CD4-positive, alpha-beta T cell treated with Interferon alpha-2 for 1 hour (primary cell): ENCODE data around the gene EFTUD2.

Experiments used
- DNase-seq, 2 donors: peaks; one replicate each; pipeline ENCODE4 v3.0.0-alpha.2; 2020 to 2022

EFTUD2 gene

DNA sequence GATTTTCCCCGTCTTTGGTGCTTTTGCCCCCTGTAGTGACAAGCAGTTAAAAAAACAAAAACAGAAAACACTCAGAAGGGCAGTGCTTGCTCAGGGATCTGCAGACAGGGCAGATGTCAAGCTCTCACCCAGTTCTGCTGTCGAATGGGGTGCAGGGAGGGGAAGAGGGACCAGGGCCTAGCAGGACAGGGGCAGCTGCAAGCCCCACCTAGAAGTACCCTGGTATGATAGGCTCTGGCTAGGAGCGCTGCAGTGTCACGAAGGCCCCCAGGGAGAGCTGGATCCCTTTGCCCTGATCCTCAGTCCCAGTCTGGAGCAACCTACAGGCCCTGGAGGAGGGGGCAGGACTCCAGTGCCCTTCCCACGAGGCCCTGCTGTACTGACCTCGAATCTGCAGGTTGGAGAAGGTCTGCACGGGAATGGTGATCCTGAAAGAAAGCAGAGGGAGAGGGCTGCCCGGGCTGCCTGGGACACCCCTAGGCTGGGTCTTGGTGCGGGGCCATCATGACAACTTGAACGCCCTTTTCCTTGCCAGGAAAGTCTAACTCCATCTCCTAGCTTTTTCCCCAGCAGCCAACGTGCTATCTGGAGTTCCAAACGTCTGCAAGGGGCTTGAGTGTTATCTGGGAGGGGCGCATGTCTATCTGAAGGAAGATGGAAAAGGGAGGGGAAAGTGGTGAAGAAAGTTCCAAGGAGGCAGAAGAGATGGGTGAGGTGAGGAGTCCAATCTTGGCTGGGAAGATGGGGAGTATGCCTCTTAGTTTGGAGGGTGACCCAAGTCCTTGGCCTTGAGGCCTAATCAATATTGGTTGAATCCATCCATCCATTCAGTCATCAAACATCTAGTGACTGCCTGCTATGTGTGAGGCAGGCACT lies 11.2 kb upstream of the EFTUD2 start:
- DNase-seq, result no peak

DNA sequence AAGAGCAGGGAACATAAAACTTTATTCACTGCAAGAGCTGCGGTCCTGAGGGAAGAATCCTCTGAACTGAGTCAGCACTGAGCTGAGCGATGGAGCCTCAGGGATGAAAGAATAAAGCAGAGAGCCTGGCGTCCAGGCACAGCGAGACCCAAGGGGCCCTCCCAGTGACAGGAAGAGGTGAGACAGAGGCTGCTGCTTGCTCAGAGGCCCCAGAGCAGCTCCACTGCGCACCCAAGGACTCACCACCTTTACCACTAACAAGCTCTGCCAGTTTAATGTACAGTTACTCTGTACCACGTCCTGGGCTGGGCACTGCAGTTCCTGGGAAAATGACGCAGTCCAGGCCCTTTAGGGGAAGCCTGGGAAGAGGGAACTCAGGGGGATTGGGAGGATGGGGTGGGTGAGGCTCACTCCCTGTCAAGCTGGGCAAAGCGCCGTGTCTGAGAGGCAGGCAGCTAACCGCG lies 10.5 kb upstream of the EFTUD2 start:
- DNase-seq, result no peak

DNA sequence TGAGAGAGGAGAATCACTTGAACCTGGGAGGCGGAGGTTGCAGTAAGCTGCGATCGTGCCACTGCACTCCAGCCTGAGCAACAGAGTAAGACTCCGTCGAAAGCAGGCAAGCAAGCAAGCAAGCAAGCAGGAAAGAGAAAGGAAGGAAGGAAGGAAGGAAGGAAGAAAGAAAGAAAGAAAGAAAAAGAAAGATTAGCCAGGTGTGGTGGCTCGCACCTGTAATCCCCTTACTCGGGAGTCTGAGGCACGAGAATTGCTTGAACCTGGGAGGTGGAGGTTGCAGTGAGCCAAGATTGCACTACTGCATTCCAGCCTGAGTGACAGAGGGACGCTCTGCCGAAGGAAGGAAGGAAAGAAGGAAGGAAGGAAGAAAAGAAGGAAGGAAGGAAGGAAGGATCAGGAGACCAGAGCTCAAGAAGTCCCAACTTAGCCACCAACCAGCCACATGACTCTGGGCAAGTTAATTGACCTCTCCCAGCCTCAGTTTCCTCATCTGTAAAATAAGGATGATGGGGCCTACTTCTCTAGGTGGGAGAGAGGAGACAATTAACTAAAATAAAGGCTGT lies 9.6 kb upstream of the EFTUD2 start:
- no peak for DNase-seq

DNA sequence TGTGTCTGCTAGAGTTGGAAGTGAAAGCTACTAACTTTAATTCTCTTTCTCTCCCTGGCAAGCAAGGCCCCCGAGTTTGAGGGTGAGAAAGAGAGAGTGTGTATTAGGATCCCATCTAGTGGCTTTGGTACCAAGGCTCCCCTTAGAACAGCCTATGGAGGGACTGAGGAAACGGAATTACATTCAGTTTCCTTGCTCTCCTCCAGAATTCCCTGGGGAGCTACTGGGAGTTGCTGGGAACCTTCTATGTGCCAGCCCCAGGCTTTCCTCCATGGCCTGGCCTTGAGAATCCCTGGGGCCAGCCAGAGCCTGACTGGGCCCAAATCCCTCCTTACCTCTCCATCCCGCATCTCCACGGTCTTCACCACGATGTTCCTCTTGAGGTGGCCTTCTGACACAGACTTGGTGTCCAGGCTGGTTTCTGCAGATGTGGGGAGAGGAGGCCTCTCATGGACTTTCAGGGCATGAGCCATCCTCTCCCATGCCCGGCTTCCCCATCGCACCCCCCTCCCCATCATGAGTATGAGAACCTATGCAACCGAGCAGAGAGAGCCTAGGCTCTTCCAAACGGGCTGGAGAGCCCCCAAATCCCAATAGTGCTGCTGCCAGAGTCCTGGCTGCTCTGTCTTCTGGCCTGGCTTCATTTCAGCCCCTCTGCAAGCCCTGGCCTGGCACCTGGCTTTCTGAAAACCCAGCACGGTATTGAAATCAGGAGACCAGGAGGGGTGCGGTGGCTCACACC lies 8.7 kb upstream of the EFTUD2 start:
- no peak for DNase-seq

DNA sequence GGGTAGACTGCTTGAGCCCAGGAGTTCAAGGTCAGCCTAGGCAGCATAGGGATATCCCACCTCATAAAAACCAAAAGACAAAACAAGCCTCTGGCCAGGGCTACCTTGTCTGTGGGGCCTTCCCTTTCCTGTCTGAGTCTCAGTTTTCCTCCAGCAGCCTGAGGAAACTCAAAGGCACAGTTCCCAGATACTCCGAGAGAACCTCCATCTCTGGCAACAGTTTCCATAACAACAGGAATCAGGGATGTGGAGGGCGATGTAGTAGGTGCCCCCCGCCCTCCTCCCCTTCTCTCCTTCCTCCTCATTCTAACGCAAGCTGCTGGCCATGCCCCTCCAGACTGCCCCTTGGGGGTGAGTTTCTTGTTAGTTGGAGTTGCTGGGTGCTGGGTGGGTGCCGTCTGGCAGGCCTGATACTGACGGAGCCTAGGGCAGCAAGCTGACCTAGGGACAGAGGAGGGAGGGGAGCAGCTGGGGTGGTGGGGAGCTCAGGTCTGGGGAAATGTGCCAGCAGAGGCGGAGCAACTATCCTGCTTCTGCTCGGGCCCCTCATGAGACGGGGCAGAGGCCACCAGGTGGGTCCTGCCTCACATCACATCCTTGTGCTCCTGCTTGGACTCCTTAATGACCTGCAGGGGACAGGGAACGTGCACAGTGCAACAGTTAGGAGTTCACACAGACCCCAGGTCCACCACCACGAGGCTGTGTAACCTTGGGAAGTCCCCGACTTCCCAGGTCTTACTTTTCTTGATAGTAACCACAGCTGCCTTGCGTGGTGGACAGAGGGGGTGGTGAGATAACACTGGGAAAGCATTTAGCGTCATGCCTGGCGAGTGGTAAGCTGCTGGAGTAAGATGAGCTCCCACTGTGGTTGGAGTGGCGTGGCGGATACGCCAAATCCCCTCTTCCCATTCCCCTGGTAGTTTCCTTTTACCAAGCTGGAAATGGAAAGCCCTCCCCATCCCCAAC lies 7.8 kb upstream of the EFTUD2 start:
- DNase-seq, result no peak

DNA sequence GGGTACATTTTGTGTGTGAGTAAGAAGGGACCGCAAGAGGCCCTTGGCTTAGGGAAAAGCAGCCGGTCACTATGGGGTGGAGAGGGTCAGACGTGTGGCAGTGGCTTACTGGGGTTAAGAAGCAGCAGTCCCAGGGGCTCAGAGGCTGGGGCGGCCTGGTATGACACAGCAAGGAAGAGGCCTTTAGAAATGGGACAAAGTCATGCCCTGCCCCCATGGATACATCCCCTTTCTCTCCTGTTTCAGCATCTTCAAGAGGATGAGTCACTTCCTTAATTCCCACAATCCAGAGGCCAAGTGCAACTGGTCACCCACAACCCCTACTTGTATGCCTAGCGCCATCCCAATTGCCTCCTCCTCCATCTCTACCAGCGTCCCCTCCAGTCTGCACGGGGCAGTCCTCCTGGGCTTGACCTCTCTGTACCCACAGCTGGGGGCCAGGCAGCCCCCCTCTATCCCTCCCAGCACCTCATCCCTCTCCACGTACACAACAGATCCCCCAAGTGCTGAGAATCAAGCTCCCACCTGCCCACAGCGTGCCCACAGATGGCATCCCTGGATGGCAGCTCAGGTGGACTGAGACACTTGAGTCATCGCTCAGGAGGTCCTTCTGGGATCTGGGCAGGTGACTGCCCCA lies 6.9 kb upstream of the EFTUD2 start:
- DNase-seq, result no peak

DNA sequence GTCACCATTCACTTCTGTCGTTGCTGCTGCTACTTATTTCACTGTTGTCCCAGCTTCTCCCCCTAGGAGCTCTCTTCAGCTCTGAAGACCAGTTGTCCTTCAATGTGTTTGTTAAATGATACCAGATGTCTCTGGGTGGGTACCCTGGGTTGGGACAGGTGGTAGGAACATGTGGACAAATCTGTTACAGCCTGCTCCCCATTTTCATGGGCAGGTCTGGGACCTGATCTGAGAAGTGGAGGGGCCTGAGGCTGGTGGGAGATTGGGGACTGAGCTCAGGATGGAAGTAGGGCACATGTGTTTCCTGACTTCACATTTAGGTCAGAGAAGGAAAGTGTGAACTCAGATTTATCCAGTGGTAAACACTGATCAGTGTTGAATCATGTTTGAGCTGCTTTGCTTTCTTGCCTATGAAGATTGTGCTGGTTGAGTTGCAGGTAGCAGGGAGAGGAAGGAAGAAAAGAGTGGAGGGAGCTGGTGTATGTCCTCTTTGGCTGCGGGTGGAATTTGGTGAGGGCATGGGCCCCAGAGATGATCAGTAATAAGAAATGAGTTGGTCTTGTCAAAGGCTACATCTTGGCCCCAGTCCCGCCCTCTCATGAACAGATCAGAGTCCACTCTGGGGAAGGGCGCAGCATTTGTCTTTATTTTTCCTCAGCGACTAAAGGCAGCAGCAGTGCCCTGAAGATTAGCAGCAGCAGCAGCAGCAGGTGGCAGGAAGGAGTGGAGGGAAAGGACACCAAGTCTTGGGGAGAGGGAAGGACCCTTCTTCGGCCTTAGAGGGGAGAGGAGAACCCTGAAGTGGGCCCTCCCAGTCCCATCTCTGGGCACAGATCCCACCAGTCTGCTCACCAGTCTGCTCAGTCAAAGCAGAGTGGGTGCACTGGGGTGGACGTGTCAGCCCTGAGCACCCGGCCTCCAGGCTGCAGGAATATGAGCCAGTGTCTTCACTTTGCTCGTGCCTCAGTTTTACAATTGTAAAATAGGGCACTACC lies 6.1 kb upstream of the EFTUD2 start:
- DNase-seq, result no peak

DNA sequence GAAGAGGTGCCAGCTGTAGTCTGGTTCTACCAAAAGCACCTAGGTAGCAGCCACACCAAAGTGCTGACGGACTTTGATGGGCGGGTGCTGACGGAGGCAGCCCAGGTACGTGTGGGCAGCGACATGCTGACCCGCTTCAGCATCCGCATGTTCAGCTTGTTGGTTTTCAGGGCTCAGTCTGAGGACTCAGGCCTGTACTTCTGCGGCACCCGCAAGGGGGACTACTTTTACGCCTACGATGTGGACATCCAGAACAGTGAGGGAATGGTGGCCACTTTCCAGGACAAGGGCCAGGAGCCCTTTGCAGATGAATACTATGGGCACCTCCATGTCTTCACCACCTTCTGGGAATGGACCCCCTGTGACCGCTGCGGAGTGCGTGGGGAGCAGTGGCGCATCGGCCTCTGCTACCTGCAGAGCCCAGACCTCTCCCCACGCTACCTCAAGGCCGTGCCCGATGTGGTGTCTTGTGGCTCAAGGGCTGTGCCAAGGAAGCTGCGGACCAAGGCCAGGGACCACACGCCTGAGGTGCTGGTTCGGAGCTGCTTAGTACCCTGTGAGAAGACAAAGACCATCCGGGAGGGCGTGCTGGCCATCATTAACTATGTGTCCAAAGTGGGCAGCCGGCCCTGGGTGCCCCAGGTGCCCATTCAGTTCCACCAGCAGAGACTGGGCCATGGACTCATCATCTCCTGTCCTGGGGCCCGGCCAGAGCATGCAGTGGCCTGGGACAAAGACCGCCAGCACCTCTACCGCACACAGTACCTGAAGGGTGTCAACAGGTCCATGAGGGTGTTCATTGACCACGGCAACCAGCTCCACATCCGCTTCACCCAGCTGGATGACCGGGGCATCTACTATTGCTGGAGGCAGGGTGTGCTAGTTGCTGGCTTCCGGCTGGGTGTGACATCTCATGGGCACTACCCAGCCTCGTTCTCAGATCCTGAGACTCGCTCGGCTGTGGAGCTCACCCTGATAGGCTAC lies 5.0 kb upstream of the EFTUD2 start:
- no peak for DNase-seq

DNA sequence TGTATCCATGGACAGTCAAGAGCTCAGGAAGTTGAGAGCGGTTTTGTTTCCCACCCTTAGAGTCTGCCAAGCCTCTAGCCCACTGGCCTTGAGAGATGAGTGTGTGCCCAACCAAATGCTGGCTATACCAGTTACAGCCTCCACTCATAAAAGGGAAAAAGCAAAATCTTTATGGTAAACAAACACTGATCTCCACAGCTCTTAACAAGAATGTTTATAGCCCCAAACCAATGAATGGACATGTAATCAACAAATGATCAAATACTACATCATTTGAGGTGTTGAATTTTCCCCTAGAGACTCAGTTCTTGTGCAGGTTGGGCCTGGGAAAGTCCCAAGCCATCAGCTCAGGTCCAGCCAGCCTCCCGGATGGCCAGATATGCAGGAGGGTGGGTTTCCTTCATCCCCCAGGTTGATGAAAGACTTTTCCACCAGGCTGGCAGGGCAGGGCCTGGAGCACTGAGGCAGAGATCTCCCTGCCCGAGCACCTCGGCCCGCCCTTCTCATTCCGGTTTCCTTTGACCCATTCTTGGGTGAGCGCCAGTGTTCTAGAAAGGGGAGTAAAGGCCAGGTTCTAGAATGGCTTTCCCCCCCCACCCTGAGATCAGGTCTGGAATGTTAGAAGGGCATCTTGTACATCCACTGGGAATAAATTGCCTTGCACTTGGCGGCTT lies 3.9 kb upstream of the EFTUD2 start:
- no peak for DNase-seq

DNA sequence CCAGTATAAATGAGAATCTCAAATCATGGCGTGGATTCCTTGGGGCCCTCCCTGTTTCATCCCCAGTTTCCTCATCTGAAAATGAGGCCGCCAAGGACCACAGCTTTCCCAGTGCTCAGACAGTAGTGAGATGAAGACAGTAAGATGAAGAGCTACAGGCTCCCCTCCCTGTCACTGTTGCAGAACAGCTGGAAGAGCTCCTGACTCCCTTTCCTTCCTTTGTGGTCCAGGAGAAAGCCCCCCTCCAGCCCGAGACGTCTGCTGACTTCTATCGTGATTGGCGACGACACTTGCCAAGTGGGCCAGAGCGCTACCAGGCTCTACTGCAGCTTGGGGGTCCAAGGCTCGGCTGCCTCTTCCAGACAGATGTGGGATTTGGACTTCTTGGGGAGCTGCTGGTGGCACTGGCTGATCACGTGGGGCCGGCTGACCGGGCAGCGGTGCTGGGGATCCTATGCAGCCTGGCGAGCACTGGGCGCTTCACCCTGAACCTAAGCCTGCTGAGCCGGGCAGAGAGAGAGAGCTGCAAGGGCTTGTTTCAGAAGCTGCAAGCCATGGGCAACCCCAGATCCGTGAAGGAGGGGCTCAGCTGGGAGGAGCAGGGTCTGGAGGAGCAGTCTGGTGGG lies 3.0 kb upstream of the EFTUD2 start:
- no peak for DNase-seq

DNA sequence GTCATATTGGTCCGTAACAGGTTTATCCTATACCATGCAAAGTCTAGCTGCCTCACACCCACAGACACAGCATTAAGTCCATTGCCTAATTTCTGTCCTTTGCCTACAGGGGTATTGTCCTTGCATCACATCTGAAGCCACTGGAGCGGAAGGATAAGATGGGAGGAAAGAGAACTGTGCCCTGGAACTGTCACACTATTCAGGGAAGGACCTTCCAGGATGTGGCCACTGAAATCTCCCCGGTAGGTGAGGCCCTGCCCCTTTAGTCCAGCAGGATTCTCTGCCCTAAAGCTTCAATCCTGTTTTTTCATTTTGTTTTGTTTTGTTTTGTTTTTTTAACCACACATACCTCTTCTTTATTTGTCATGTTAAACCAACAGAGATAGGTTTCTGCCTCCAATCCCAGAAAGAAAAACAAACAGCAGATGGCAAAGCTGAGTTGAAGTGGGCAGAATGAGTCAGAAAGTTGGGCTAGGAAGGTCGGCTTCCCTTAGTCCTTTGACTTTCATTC lies 2.2 kb upstream of the EFTUD2 start:
- no peak for DNase-seq

DNA sequence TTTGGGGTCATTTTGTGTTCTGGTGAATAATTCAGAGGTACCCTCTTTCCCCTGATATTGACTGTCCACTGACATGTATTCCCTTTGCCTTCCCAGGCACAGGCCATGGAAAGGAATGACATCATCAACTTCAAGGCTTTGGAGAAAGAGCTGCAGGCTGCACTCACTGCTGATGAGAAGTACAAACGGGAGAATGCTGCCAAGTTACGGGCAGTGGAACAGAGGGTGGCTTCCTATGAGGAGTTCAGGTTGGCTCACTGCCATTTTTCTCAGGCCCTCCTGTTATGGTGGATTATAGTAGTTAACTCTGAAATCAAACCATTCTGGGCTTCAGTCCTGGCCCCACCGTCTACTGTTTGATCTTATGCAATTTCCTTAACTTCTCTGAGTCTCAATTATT lies 1.6 kb upstream of the EFTUD2 start:
- no peak for DNase-seq

DNA sequence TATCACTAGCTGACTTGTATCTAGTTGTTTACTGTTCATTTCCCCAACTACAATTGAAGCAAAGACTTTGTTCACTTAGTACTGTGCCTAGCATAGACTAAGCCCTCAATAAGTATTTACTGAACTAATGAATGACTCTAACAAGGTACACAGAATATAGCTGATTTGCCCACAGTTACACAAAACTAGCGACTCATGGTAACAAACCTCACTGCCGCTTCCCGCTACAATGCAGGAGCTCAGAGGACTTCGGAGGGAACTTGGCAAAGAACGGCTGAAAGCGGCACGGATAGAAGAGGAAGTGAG lies 524 bp downstream of the EFTUD2 start:
- DNase-seq, result peak in 1 of 2 donors; percentile 34

DNA sequence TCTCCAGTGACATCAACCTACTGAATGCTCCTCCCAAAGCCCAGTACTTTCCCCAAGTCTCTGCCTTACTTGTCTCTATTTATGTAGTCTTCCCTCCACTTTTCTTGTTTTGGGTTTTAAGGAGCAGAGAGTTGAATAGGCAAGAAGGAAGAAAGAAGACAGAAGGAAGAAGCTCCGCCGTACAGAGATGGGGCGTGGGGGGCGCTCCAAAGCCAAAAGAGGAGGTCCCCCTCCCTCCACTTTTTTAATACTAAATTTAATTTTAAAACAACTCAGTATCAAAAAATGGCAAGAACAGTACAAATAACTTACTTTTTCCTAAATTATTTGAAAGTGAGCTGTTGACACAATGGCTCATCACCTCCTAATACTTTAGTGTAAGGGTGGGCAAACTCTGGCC lies 4.6 kb downstream of the EFTUD2 start:
- no peak for DNase-seq

DNA sequence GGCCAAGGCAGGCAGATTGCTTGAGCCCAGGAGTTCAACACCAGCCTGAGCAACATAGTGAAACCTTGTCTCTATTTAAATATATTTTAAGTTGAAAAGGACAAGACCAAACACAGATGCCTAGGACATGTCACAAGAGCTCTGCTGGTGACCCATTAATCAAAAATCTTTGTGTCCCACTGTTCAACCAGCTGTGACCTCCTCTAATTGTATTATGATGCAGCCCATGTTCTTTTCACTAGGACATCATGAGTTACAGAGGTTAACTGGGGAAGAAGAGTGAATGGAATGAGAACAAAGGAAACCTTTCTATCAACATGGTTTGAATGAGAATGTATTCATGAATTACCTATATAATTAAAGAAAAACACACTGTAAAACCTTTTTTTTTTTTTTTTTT lies 7.0 kb downstream of the EFTUD2 start:
- no peak for DNase-seq

DNA sequence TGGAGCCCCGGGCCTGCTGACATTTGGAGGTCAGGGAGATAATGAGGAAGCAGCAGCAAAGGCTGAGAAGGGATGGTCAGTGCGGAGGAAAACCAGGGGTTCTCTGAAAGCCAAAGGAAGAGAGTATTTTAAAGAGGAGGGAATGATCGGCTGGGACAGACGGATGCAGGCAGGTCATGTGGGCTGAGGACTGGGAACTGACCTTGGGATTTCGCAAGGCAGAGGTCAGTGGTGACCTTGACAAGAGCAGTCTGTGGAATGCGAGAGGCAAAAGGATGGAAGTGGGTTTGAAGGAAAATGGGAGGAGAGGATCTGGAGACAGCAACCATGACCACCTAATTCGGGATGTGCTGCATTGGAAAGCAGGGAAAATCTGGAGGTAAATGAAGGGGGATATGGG lies 10.2 kb downstream of the EFTUD2 start:
- no peak for DNase-seq

DNA sequence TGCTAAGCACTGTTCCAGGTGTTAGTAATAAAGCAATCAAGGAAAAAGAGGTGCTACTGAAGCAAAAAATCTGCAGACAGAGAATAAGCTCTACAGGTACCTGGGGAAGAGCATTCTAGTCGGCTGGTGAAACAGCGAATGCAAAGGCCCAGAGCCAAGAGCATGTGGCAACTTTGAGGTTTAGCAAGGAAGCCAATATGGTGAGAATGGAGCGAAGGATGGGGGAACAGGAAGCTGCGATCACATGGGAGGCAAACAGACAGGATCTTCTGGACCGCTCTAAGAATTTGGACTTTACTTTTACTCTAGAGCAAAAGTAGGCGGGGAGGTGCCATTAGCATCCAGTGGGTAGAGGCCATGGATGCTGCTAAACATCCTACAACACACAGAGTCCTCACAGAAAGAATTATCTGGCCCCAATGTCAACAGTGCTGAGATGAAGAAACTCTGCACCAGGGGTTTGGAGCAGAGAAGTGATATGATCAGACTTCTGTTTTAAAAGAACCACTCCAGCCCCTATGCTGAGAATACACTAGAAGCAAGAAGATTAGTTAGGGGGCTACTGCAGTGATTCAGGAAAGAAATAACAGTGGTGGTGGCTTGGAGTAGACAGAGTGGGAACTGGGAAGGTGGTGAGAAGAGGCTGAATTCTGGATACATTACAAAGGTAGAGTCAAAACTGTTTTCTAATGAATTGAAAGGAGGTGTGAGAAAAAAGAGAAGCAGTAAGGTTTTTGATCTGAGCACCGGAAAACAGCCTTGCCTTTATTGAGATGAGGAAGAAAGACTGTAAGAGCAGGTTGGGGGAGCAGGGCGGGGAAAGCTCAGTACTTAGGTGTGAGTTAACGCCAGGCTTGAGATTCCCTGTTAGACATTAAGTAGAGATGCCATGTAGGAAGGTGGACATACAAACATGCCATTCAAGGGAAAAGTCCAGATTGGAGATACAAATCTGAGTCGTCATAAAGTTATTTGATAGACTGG lies 11.0 kb downstream of the EFTUD2 start:
- DNase-seq, result peak in 1 of 2 donors; percentile 31
